ENCODE results near the gene JPH2. TPM values are rescaled to one million over a fixed set of nuclear protein-coding genes. Genes with fewer than 3 reads are reported as not detected.

Gene JPH2
- polyA plus RNA-seq, 2 donors: 4.2 to 4.9 TPM

Other genes starting within 250 kb of the JPH2 start
- gene OSER1, start 23.6 kb upstream of the JPH2 start, polyA plus RNA-seq: 10 to 100 TPM; 27.6 to 33.7 TPM
- gene GDAP1L1, start 60.1 kb upstream of the JPH2 start, polyA plus RNA-seq: not detected
- 1 to 10 TPM; 1.2 to 2.3 TPM for gene FITM2, start 124.0 kb upstream of the JPH2 start, polyA plus RNA-seq
- not detected for gene R3HDML, start 149.9 kb upstream of the JPH2 start, polyA plus RNA-seq
- gene HNF4A, start 168.5 kb upstream of the JPH2 start, polyA plus RNA-seq: under 1 TPM; 0.02 TPM

Measured in esophagus (tissue), 2 donors.